GM18517 (cell line): ENCODE data around the gene KIF6.
"Not testable (repeated sequence)": the region's sequence is repeated elsewhere in the genome, so short reads cannot be mapped to it uniquely, and the experiment has no call there.

Experiments
- ATAC-seq: cut with Tn5 transposase; IDR thresholded peaks from one replicate; pipeline ENCODE4 v1.9.1; 2021; ENCODE audit warnings: mild to moderate bottlenecking, moderate library complexity; ENCODE audit not compliant: unreplicated experiment

The KIF6 gene

GRCh38 chr6:39302669-39303424 lies 422.4 kb downstream of the KIF6 start:
- peak; percentile 77 for ATAC-seq

- no peak for ATAC-seq
Measured at GRCh38 chr6:39302011-39302410, 423.2 kb downstream of the KIF6 start.

- ATAC-seq = no peak
Measured at GRCh38 chr6:39301606-39302005, 423.6 kb downstream of the KIF6 start.

GRCh38 chr6:39300739-39301138 lies 424.5 kb downstream of the KIF6 start:
- no peak for ATAC-seq

- no peak for ATAC-seq
Measured at GRCh38 chr6:39298061-39298460, 427.1 kb downstream of the KIF6 start.

GRCh38 chr6:39296745-39297640 lies 428.2 kb downstream of the KIF6 start:
- ATAC-seq = no peak

GRCh38 chr6:39295611-39296011 lies 429.6 kb downstream of the KIF6 start:
- ATAC-seq = no peak

GRCh38 chr6:39294899-39295298 lies 430.3 kb downstream of the KIF6 start:
- no peak for ATAC-seq

- no peak for ATAC-seq
Measured at GRCh38 chr6:39294133-39294532, 431.1 kb downstream of the KIF6 start.

- ATAC-seq = no peak
Measured at GRCh38 chr6:39292637-39293036, 432.6 kb downstream of the KIF6 start.

GRCh38 chr6:39289490-39289889 lies 435.7 kb downstream of the KIF6 start:
- no peak for ATAC-seq

- no peak for ATAC-seq
Measured at GRCh38 chr6:39287601-39288000, 437.6 kb downstream of the KIF6 start.

GRCh38 chr6:39286596-39286995 lies 438.6 kb downstream of the KIF6 start:
- ATAC-seq = not testable (repeated sequence)

GRCh38 chr6:39282774-39283173 lies 442.4 kb downstream of the KIF6 start:
- no peak for ATAC-seq

GRCh38 chr6:39281312-39281980 lies 443.8 kb downstream of the KIF6 start:
- no peak for ATAC-seq

- no peak for ATAC-seq
Measured at GRCh38 chr6:39280247-39280731, 444.9 kb downstream of the KIF6 start.
